Measurements from ENCODE around the gene XYLT1.

XYLT1 gene

DNA sequence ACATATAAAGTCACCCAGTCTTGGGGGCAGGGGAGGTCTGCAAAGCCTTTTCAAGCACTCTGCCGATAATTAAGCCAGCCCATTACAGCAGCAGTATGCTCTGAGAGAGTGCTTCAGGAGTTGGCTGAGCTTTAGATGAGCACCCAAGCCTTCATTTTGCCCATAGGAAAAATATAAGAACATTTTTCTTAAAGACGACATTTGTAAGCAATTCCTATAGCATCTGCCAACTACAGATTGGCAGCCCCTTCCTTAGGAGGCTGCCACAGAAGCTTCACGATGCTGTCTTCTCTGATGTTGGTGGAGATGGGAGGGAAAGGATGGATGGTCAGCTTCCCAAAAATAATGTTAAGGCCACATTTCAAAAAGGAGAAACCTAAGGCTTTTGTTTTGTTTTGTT lies 367.5 kb downstream of the XYLT1 start:
- no peaks in the 10 kb centered on the region for H3K9me3 ChIP-seq (ENCODE audit: control insufficient read depth, insufficient read depth, low read length)
- H3K27me3 ChIP-seq (ENCODE audit: control insufficient read depth, low read length), result no peaks in the 10 kb centered on the region
- TF ChIP-seq EZH2phosphoT487 (IDR thresholded peaks at IDR 0.05; ENCODE audit: borderline replicate concordance, low read length), result no peak
- no peak for TF ChIP-seq CTCF (IDR thresholded peaks at IDR 0.05; ENCODE audit: low read depth, low read length, poor library complexity, severe bottlenecking)
- H3K36me3 ChIP-seq (ENCODE audit: control insufficient read depth, low read length), result no peaks in the 10 kb centered on the region
- no peak overlapping the region for H3K4me3 ChIP-seq (ENCODE audit: low read length)
- H3K79me2 ChIP-seq (ENCODE audit: control insufficient read depth, low read length), result no peaks in the 10 kb centered on the region
- no peak overlapping the region for H3K27ac ChIP-seq (ENCODE audit: low read depth, low read length)
- no peaks in the 10 kb centered on the region for H4K20me1 ChIP-seq (ENCODE audit: control insufficient read depth, insufficient read depth, low read depth, low read length)
- H3K4me2 ChIP-seq (ENCODE audit: low read length), result no peak overlapping the region
- no peaks in the 10 kb centered on the region for H3K9me2 ChIP-seq (replicated peaks; ENCODE audit: control insufficient read depth, low read length)
- no peaks in the 10 kb centered on the region for H3K4me1 ChIP-seq (ENCODE audit: control insufficient read depth, low read length)
- H3F3A ChIP-seq (ENCODE audit: control insufficient read depth, insufficient read depth), result no peaks in the 10 kb centered on the region

DNA sequence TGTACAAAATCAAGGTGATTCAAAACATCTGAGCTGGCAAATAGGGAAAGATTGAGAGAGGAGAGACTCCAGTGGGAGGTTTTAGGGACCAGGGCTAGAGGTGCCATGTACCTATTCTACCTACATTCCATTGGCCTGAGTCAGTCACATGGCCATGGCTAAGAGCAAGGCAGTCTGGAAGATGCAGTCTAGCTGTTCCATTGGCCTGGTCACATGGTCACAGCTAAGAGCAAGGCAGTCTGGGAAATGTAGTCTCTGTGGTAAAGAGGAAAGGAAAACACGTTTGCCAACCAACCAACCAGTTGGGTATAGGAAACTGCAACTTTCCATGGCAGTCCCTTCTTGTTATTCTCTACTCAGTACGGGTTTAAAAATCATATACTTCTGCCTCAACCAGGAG lies 369.1 kb downstream of the XYLT1 start:
- TF ChIP-seq EZH2phosphoT487 (IDR thresholded peaks at IDR 0.05; ENCODE audit: borderline replicate concordance, low read length) (no peak), CTCF (IDR thresholded peaks at IDR 0.05; ENCODE audit: low read depth, low read length, poor library complexity, severe bottlenecking) (no peak)
- Histone ChIP-seq H3K4me3 (ENCODE audit: low read length) (no peak overlapping the region), H4K20me1 (ENCODE audit: control insufficient read depth, insufficient read depth, low read depth, low read length) (no peaks in the 10 kb centered on the region), H3K79me2 (ENCODE audit: control insufficient read depth, low read length) (no peaks in the 10 kb centered on the region), H3K36me3 (ENCODE audit: control insufficient read depth, low read length) (no peaks in the 10 kb centered on the region), H3K9me2 (replicated peaks; ENCODE audit: control insufficient read depth, low read length) (no peaks in the 10 kb centered on the region), H3K9me3 (ENCODE audit: control insufficient read depth, insufficient read depth, low read length) (no peaks in the 10 kb centered on the region), H3K4me2 (ENCODE audit: low read length) (no peak overlapping the region), H3K27ac (ENCODE audit: low read depth, low read length) (no peak overlapping the region), H3K27me3 (ENCODE audit: control insufficient read depth, low read length) (no peaks in the 10 kb centered on the region), H3F3A (ENCODE audit: control insufficient read depth, insufficient read depth) (no peaks in the 10 kb centered on the region), H3K4me1 (ENCODE audit: control insufficient read depth, low read length) (no peaks in the 10 kb centered on the region)

- Histone ChIP-seq H3K27me3 (ENCODE audit: control insufficient read depth, low read length) (peaks cover 3% of the 10 kb centered on the region; the same call in 1 of the 2 replicates), H3K79me2 (ENCODE audit: control insufficient read depth, low read length) (no peaks in the 10 kb centered on the region), H3K4me1 (ENCODE audit: control insufficient read depth, low read length) (no peaks in the 10 kb centered on the region), H3K4me2 (ENCODE audit: low read length) (no peak overlapping the region), H3K9me2 (replicated peaks; ENCODE audit: control insufficient read depth, low read length) (no peaks in the 10 kb centered on the region), H4K20me1 (ENCODE audit: control insufficient read depth, insufficient read depth, low read depth, low read length) (no peaks in the 10 kb centered on the region), H3K4me3 (ENCODE audit: low read length) (no peak overlapping the region), H3K27ac (ENCODE audit: low read depth, low read length) (no peak overlapping the region), H3K9me3 (ENCODE audit: control insufficient read depth, insufficient read depth, low read length) (no peaks in the 10 kb centered on the region), H3K36me3 (ENCODE audit: control insufficient read depth, low read length) (no peaks in the 10 kb centered on the region), H3F3A (ENCODE audit: control insufficient read depth, insufficient read depth) (no peaks in the 10 kb centered on the region)
- no peak for TF ChIP-seq CTCF (IDR thresholded peaks at IDR 0.05; ENCODE audit: low read depth, low read length, poor library complexity, severe bottlenecking)
- no peak for TF ChIP-seq EZH2phosphoT487 (IDR thresholded peaks at IDR 0.05; ENCODE audit: borderline replicate concordance, low read length)
Measured at GRCh38 chr16:17098685-17099084, 372.1 kb downstream of the XYLT1 start.

DNA sequence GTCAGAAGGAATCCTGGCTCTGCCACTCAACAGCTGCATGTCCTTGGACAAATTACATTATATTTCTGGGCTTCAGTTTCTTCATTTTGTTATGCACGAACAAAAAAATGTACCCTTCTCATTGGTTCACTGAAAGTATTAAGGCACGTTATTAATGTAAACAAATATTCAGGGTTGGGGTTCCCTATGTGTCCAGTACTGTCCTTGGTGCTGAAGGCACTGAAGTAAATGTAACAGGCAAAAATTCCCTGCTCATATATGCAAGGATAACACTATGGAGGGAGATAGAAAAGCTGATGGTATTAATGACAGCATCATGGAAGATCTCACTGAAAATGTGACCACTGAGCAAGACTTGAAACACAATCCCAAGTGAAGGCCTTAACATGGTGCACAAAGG lies 386.6 kb downstream of the XYLT1 start:
- H3F3A ChIP-seq (ENCODE audit: control insufficient read depth, insufficient read depth), result no peaks in the 10 kb centered on the region
- H4K20me1 ChIP-seq (ENCODE audit: control insufficient read depth, insufficient read depth, low read depth, low read length), result no peaks in the 10 kb centered on the region
- H3K36me3 ChIP-seq (ENCODE audit: control insufficient read depth, low read length), result no peaks in the 10 kb centered on the region
- H3K9me3 ChIP-seq (ENCODE audit: control insufficient read depth, insufficient read depth, low read length), result no peaks in the 10 kb centered on the region
- H3K4me2 ChIP-seq (ENCODE audit: low read length), result no peak overlapping the region
- H3K79me2 ChIP-seq (ENCODE audit: control insufficient read depth, low read length), result no peaks in the 10 kb centered on the region
- no peak overlapping the region for H3K27ac ChIP-seq (ENCODE audit: low read depth, low read length)
- peaks cover 8% of the 10 kb centered on the region; the same call in 1 of the 2 replicates for H3K27me3 ChIP-seq (ENCODE audit: control insufficient read depth, low read length)
- H3K4me1 ChIP-seq (ENCODE audit: control insufficient read depth, low read length), result no peaks in the 10 kb centered on the region
- H3K9me2 ChIP-seq (replicated peaks; ENCODE audit: control insufficient read depth, low read length), result no peaks in the 10 kb centered on the region
- H3K4me3 ChIP-seq (ENCODE audit: low read length), result no peak overlapping the region
- TF ChIP-seq CTCF (IDR thresholded peaks at IDR 0.05; ENCODE audit: low read depth, low read length, poor library complexity, severe bottlenecking) (no peak), EZH2phosphoT487 (IDR thresholded peaks at IDR 0.05; ENCODE audit: borderline replicate concordance, low read length) (no peak)

Measured in DOHH2 (cell line).